Measurements from ENCODE around the gene WDPCP.

- TF ChIP-seq SUZ12 (IDR thresholded peaks at IDR 0.05; ENCODE audit: extremely low read depth, insufficient read depth, insufficient read length) (no peak), YY1 (IDR thresholded peaks at IDR 0.05; ENCODE audit: insufficient read depth, insufficient read length) (no peak)
Measured at GRCh38 chr2:63571291-63571690, 17.0 kb downstream of the WDPCP start.
